DND-41 (cell line): Measurements from ENCODE around the gene TAB2.

ENCODE experiments used
- ATAC-seq: fragments of 200-7000 bp; cut with Tn5 transposase; 3 replicates; pipeline ENCODE4 v1.9.1; 2021; ENCODE audit warnings: low read depth; ENCODE audit not compliant: insufficient read depth
- DNase-seq: peaks from one replicate; pipeline ENCODE4 v3.0.0-alpha.2; 2020
- H2AFZ ChIP-seq: 2 replicates; pipeline ENCODE4 v1.6.0; 2012; ENCODE audit warnings: low read depth, low read length
- H3K27ac ChIP-seq: 2 replicates; pipeline ENCODE4 v1.5.1; 2012; ENCODE audit warnings: low read length, inconsistent platforms
- H3K27me3 ChIP-seq: fragments of 200-600 bp; sonication (generic); 2 replicates; pipeline ENCODE4 v1.6.0; 2012; ENCODE audit warnings: low read length, mild to moderate bottlenecking, inconsistent platforms; ENCODE audit not compliant: insufficient read depth, poor library complexity
- H3K36me3 ChIP-seq: 2 replicates; pipeline ENCODE4 v1.5.1; 2012; ENCODE audit warnings: low read length, inconsistent platforms; ENCODE audit not compliant: insufficient read depth
- H3K4me1 ChIP-seq: 2 replicates; pipeline ENCODE4 v1.5.1; 2012; ENCODE audit warnings: mild to moderate bottlenecking, low read length; ENCODE audit not compliant: insufficient read depth
- H3K4me2 ChIP-seq: 2 replicates; pipeline ENCODE4 v1.6.0; 2012; ENCODE audit warnings: mild to moderate bottlenecking, moderate library complexity, low read length, inconsistent platforms; ENCODE audit not compliant: insufficient read depth
- H3K4me3 ChIP-seq, 2 experiments: fragments of 200-600 bp in 1 of 2; shearing (Covaris generic) in 1 of 2; 2 replicates each; pipeline ENCODE4 v1.5.1; 2012 to 2016; ENCODE audit warnings: inconsistent platforms in 2 of 2, low read length in 2 of 2, mild to moderate bottlenecking in 2 of 2, low read depth in 1 of 2, moderate library complexity in 1 of 2
- H3K79me2 ChIP-seq: 2 replicates; pipeline ENCODE4 v1.6.0; 2012; ENCODE audit warnings: low read length, inconsistent platforms; ENCODE audit not compliant: insufficient read depth
- H3K9ac ChIP-seq: 2 replicates; pipeline ENCODE4 v1.6.0; 2012; ENCODE audit warnings: low read depth, mild to moderate bottlenecking, inconsistent platforms, low read length, moderate library complexity
- H3K9me3 ChIP-seq: 2 replicates; pipeline ENCODE4 v1.5.1; 2012; ENCODE audit warnings: low read length, moderate library complexity, mild to moderate bottlenecking, inconsistent platforms; ENCODE audit not compliant: insufficient read depth, severe bottlenecking
- H4K20me1 ChIP-seq: 2 replicates; pipeline ENCODE4 v1.6.0; 2012; ENCODE audit warnings: low read length; ENCODE audit not compliant: insufficient read depth
- EZH2 ChIP-seq: IDR thresholded peaks from 3 replicates; pipeline ENCODE4 v1.6.1; 2012; ENCODE audit warnings: borderline replicate concordance, low read depth, mild to moderate bottlenecking, moderate library complexity, low read length, inconsistent platforms; ENCODE audit not compliant: severe bottlenecking
- TF ChIP-seq, protein P1 (sequence below): IDR thresholded peaks from 2 replicates; pipeline ENCODE4 v1.5.1; 2012; ENCODE audit warnings: borderline replicate concordance, low read length, moderate library complexity, mild to moderate bottlenecking; ENCODE audit not compliant: poor library complexity, severe bottlenecking; ENCODE audit errors: extremely low read depth

Gene TAB2

DNA sequence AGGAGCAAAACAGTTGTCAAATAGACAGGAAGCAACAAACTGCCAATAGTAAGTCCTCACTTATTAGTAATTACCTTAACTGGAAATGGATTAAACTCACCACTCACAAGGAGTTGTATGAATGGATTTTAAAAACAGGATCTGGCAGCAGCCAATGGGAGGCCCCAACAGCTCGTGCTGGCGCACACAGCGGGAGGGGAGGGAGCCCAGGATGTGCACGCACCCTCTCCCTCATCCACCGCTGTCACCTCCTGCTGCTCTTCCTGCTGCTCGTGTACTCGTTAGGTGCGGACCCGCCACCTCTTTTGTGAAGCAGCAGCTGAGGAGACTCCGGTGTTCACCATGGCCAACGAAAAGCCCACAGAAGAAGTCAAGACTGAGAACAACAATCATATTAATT is 82.5 kb downstream of the TAB2 start, which contains the start of gene SUMO4:
Gene SUMO4, plus strand, starts transcription at position 213 of the 400 bp plus-strand sequence. Its CDS starts 130 bp downstream, at position 343.
- H3K27ac ChIP-seq = no peak within 1 kb of the TSS
- H2AFZ ChIP-seq = no peak within 1 kb of the TSS
- ATAC-seq (no peak), DNase-seq (no peak)
- H3K9me3 ChIP-seq = no peaks in the 10 kb centered on the region
- peaks cover 19% of the 10 kb centered on the region for H3K79me2 ChIP-seq
- no peak within 1 kb of the TSS for H3K4me3 ChIP-seq
- H3K4me1 ChIP-seq = no peaks in the 10 kb centered on the region
- no peak within 1 kb of the TSS for H3K9ac ChIP-seq
- H3K36me3 ChIP-seq = peaks cover 90% of the 10 kb centered on the region
- H4K20me1 ChIP-seq = no peaks in the 10 kb centered on the region; the same call in 1 of the 2 replicates
- TF ChIP-seq EZH2 = no peak
- H3K4me2 ChIP-seq = no peak within 1 kb of the TSS
- no peaks in the 10 kb centered on the region for H3K27me3 ChIP-seq

- no peak overlapping the region for H3K9ac ChIP-seq
- no peak overlapping the region for H2AFZ ChIP-seq
- DNase-seq (no peak), ATAC-seq (no peak)
- H3K4me1 ChIP-seq = no peaks in the 10 kb centered on the region
- no peaks in the 10 kb centered on the region for H3K79me2 ChIP-seq
- H3K4me2 ChIP-seq = no peak overlapping the region
- H3K36me3 ChIP-seq = peaks cover 77% of the 10 kb centered on the region
- H3K27me3 ChIP-seq = no peaks in the 10 kb centered on the region
- TF ChIP-seq, protein P1, sequence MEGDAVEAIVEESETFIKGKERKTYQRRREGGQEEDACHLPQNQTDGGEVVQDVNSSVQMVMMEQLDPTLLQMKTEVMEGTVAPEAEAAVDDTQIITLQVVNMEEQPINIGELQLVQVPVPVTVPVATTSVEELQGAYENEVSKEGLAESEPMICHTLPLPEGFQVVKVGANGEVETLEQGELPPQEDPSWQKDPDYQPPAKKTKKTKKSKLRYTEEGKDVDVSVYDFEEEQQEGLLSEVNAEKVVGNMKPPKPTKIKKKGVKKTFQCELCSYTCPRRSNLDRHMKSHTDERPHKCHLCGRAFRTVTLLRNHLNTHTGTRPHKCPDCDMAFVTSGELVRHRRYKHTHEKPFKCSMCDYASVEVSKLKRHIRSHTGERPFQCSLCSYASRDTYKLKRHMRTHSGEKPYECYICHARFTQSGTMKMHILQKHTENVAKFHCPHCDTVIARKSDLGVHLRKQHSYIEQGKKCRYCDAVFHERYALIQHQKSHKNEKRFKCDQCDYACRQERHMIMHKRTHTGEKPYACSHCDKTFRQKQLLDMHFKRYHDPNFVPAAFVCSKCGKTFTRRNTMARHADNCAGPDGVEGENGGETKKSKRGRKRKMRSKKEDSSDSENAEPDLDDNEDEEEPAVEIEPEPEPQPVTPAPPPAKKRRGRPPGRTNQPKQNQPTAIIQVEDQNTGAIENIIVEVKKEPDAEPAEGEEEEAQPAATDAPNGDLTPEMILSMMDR = no peak
- no peak for TF ChIP-seq EZH2
- no peaks in the 10 kb centered on the region for H4K20me1 ChIP-seq
- no peak overlapping the region for H3K4me3 ChIP-seq
- H3K27ac ChIP-seq = no peak overlapping the region
- no peaks in the 10 kb centered on the region for H3K9me3 ChIP-seq
Measured at GRCh38 chr6:149403534-149403933, 86.0 kb downstream of the TAB2 start.

- DNase-seq = no peak
- Histone ChIP-seq H3K27me3 (no peaks in the 10 kb centered on the region), H3K79me2 (no peaks in the 10 kb centered on the region), H3K9me3 (no peaks in the 10 kb centered on the region), H4K20me1 (no peaks in the 10 kb centered on the region), H3K4me1 (no peaks in the 10 kb centered on the region), H3K4me2 (no peak overlapping the region), H3K36me3 (peaks cover 77% of the 10 kb centered on the region), H2AFZ (no peak overlapping the region), H3K27ac (no peak overlapping the region), H3K9ac (no peak overlapping the region), H3K4me3 (no peak overlapping the region)
- no peak for TF ChIP-seq EZH2
- TF ChIP-seq, protein P1 = no peak
- no peak for ATAC-seq
Measured at GRCh38 chr6:149405823-149406765, 88.6 kb downstream of the TAB2 start.

DNA sequence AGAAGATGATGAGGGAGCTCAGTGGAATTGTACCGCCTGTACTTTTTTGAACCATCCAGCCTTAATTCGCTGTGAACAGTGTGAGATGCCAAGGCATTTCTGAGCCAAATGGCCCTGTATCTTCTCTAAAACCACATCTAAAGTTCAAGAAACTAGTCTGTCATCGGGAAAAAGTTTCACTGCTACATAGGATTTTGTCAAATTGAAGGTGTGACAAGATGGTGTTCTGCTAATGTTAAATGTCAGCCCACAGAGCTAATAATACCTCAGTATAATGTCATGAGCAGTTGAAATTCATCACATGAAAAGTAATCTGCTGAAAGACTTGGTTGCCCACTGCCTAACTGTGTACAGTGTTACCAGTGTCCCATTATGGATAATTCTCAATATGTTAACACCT is 92.1 kb downstream of the TAB2 start:
- Histone ChIP-seq H3K27ac (no peak overlapping the region), H3K79me2 (no peaks in the 10 kb centered on the region), H3K9ac (no peak overlapping the region), H2AFZ (no peak overlapping the region), H3K4me1 (no peaks in the 10 kb centered on the region), H3K36me3 (peaks cover 56% of the 10 kb centered on the region), H3K4me2 (no peak overlapping the region), H3K27me3 (no peaks in the 10 kb centered on the region), H3K9me3 (no peaks in the 10 kb centered on the region), H3K4me3 (no peak overlapping the region), H4K20me1 (no peaks in the 10 kb centered on the region)
- ATAC-seq = no peak
- no peak for TF ChIP-seq EZH2
- TF ChIP-seq, protein P1 = no peak
- DNase-seq = no peak
